H1 (cell line): ENCODE measurements around the gene CMIP. TPM values are rescaled to one million over a fixed set of nuclear protein-coding genes. Genes with fewer than 3 reads are reported as not detected.

ENCODE experiments used
- CTCF ChIA-PET: fragments of 300-600 bp; sonication (Branson Sonifier 250); formaldehyde crosslinking; loops from one replicate; lab custom pipeline; 2021; ENCODE audit not compliant: partially characterized antibody; lab: Charles Lee
- POLR2A ChIA-PET: fragments of 300-600 bp; sonication (Branson Sonifier 250); formaldehyde crosslinking; loops from one replicate; lab custom pipeline; 2021; ENCODE audit warnings: inconsistent platforms; ENCODE audit not compliant: partially characterized antibody; lab: Charles Lee
- DNase-seq, 2 experiments: peaks; one replicate each; pipeline versions ENCODE4 v3.0.0 to v3.0.0-alpha.2; 2010 to 2022; ENCODE audit warnings: low spot score in 2 of 2, low read depth in 1 of 2, mixed read lengths in 1 of 2
- FAIRE-seq: peaks from 2 replicates; lab custom pipeline; 2011; peaks lifted over from hg19 to GRCh38; lab: Jason Lieb, UNC
- H2AFZ ChIP-seq: 2 replicates; pipeline ENCODE4 v1.8.1; 2012; ENCODE audit warnings: low read length, inconsistent platforms
- H2AK5ac ChIP-seq: 2 replicates; pipeline ENCODE4 v1.6.1; 2013; ENCODE audit warnings: low read depth, low read length
- H2BK120ac ChIP-seq: replicated peaks from 2 replicates; pipeline ENCODE3; 2013; ENCODE audit warnings: low read depth, low read length, inconsistent platforms
- H2BK12ac ChIP-seq: 2 replicates; pipeline ENCODE4 v1.6.1; 2013; ENCODE audit warnings: low read depth, low read length
- H2BK15ac ChIP-seq: 2 replicates; pipeline ENCODE4 v1.6.1; 2013; ENCODE audit warnings: low read length
- H2BK20ac ChIP-seq: 2 replicates; pipeline ENCODE4 v1.6.1; 2013; ENCODE audit warnings: low read length
- H2BK5ac ChIP-seq: 2 replicates; pipeline ENCODE4 v1.6.1; 2013; ENCODE audit warnings: low read depth, low read length
- H3K14ac ChIP-seq: 2 replicates; pipeline ENCODE4 v1.6.1; 2013; ENCODE audit warnings: inconsistent platforms; ENCODE audit not compliant: insufficient read length
- H3K18ac ChIP-seq: 2 replicates; pipeline ENCODE4 v1.6.1; 2013; ENCODE audit warnings: low read length; ENCODE audit errors: extremely low read depth
- H3K23ac ChIP-seq: 2 replicates; pipeline ENCODE4 v1.6.1; 2013; ENCODE audit warnings: inconsistent platforms; ENCODE audit not compliant: insufficient read length
- H3K23me2 ChIP-seq: 2 replicates; pipeline ENCODE4 v1.6.1; 2013; ENCODE audit warnings: low read depth, low read length
- H3K27ac ChIP-seq: 2 replicates; pipeline ENCODE4 v1.6.1; 2011; ENCODE audit warnings: low read depth, low read length, inconsistent platforms
- H3K27me3 ChIP-seq, 4 experiments: replicated peaks in 1 of 4; 1 replicate in 1 of 4; 2 replicates in 3 of 4; pipeline versions ENCODE4 v1.6.1 to v1.8.1; 2011 to 2013; ENCODE audit warnings: low read length in 3 of 4, mild to moderate bottlenecking in 3 of 4, inconsistent platforms in 2 of 4, mixed read lengths in 2 of 4, moderate library complexity in 1 of 4; ENCODE audit not compliant: control insufficient read depth in 3 of 4, insufficient read depth in 3 of 4; ENCODE audit errors: extremely low read depth in 1 of 4
- H3K36me3 ChIP-seq, 4 experiments: 2 replicates each; pipeline versions ENCODE4 v1.6.1 to v1.8.1; 2011 to 2013; ENCODE audit warnings: mild to moderate bottlenecking in 4 of 4, low read length in 3 of 4, moderate library complexity in 2 of 4, control low read depth in 1 of 4, inconsistent platforms in 1 of 4; ENCODE audit not compliant: insufficient read depth in 4 of 4, control insufficient read depth in 2 of 4
- H3K4ac ChIP-seq: replicated peaks from 2 replicates; pipeline ENCODE3; 2013; ENCODE audit warnings: low read length, low read depth, mixed read lengths, inconsistent platforms; ENCODE audit not compliant: insufficient read length
- H3K4me1 ChIP-seq, 4 experiments: replicated peaks in 1 of 4; 1 replicate in 1 of 4; 2 replicates in 3 of 4; pipeline versions ENCODE4 v1.6.1 to v1.8.1; 2011 to 2013; ENCODE audit warnings: low read length in 3 of 4, inconsistent platforms in 2 of 4, mixed read lengths in 1 of 4; ENCODE audit not compliant: insufficient read depth in 4 of 4, control insufficient read depth in 3 of 4
- H3K4me2 ChIP-seq, 2 experiments: 2 replicates each; pipeline versions ENCODE4 v1.6.1 to v1.8.1; 2011 to 2013; ENCODE audit warnings: low read depth in 2 of 2, low read length in 2 of 2, control low read depth in 1 of 2, inconsistent platforms in 1 of 2, mild to moderate bottlenecking in 1 of 2; ENCODE audit not compliant: insufficient read depth in 1 of 2
- H3K4me3 ChIP-seq, 4 experiments: fragments of 200-600, 300-600 bp in 1 of 4; sonication (generic), shearing (Covaris generic), sonication (Bioruptor Twin) in 1 of 4; 2 replicates each; pipeline versions ENCODE4 v1.5.1 to v1.8.1; 2011 to 2016; ENCODE audit warnings: low read length in 4 of 4, low read depth in 3 of 4, control low read depth in 2 of 4, inconsistent platforms in 2 of 4, mild to moderate bottlenecking in 2 of 4, mixed read lengths in 1 of 4, moderate library complexity in 1 of 4; ENCODE audit not compliant: insufficient read depth in 2 of 4; ENCODE audit errors: extremely low read depth in 1 of 4
- H3K56ac ChIP-seq: replicated peaks from 2 replicates; pipeline ENCODE3; 2013; ENCODE audit warnings: low read depth, mild to moderate bottlenecking, mixed read lengths, low read length, inconsistent platforms; ENCODE audit not compliant: insufficient read length
- H3K79me1 ChIP-seq: 2 replicates; pipeline ENCODE4 v1.6.1; 2013; ENCODE audit warnings: low read depth, low read length, control low read depth
- H3K79me2 ChIP-seq, 2 experiments: 2 replicates each; pipeline versions ENCODE4 v1.6.1 to v1.8.1; 2012 to 2013; ENCODE audit warnings: low read length in 2 of 2, mild to moderate bottlenecking in 2 of 2, inconsistent platforms in 1 of 2; ENCODE audit not compliant: insufficient read depth in 2 of 2, control insufficient read depth in 1 of 2
- H3K9ac ChIP-seq, 4 experiments: replicated peaks in 1 of 4; 1 replicate in 1 of 4; 2 replicates in 3 of 4; pipeline versions ENCODE4 v1.6.1 to v1.8.1; 2011 to 2013; ENCODE audit warnings: low read depth in 3 of 4, low read length in 3 of 4, control low read depth in 2 of 4, mild to moderate bottlenecking in 2 of 4, moderate library complexity in 2 of 4, inconsistent platforms in 1 of 4; ENCODE audit errors: extremely low read depth in 1 of 4
- H3K9me3 ChIP-seq, 2 experiments: 2 replicates each; pipeline versions ENCODE4 v1.6.1 to v1.8.1; 2012 to 2013; ENCODE audit warnings: mild to moderate bottlenecking in 2 of 2, moderate library complexity in 2 of 2, control low read depth in 1 of 2, inconsistent platforms in 1 of 2, low read depth in 1 of 2, low read length in 1 of 2, mixed read lengths in 1 of 2; ENCODE audit not compliant: insufficient read depth in 2 of 2
- H4K20me1 ChIP-seq, 2 experiments: replicated peaks in 1 of 2; 2 replicates each; pipeline versions ENCODE3 to v1.8.1; 2011 to 2013; ENCODE audit warnings: inconsistent platforms in 2 of 2, low read length in 2 of 2, mild to moderate bottlenecking in 1 of 2; ENCODE audit not compliant: insufficient read depth in 2 of 2, control insufficient read depth in 1 of 2
- H4K5ac ChIP-seq: 2 replicates; pipeline ENCODE4 v1.6.1; 2013; ENCODE audit warnings: low read length, low read depth, mixed read lengths, inconsistent platforms; ENCODE audit not compliant: insufficient read length
- H4K8ac ChIP-seq: 2 replicates; pipeline ENCODE4 v1.8.0; 2013; ENCODE audit warnings: mild to moderate bottlenecking, moderate library complexity, low read length, inconsistent platforms; ENCODE audit not compliant: insufficient read depth; ENCODE audit errors: extremely low read depth
- H4K91ac ChIP-seq: replicated peaks from 2 replicates; pipeline ENCODE3; 2013; ENCODE audit warnings: low read length, mixed read lengths, inconsistent platforms; ENCODE audit not compliant: insufficient read length
- BRCA1 ChIP-seq: IDR thresholded peaks from 2 replicates; pipeline ENCODE4 v1.6.1; 2012; ENCODE audit warnings: low read depth, low read length, improper control_type of control experiment
- KDM1A ChIP-seq: fragments of 200-600, 300-600 bp; sonication (generic); IDR thresholded peaks from 2 replicates; pipeline ENCODE4 v1.7.1; 2016; ENCODE audit warnings: mild to moderate bottlenecking, low read length, borderline replicate concordance
- NRF1 ChIP-seq: IDR thresholded peaks from 2 replicates; pipeline ENCODE4 v1.6.1; 2011; ENCODE audit warnings: mild to moderate bottlenecking, low read depth, low read length, improper control_type of control experiment
- RFX5 ChIP-seq: IDR thresholded peaks from 2 replicates; pipeline ENCODE4 v1.6.1; 2011; ENCODE audit warnings: low read depth, low read length, improper control_type of control experiment, borderline replicate concordance
- SIX5 ChIP-seq: IDR thresholded peaks from 2 replicates; pipeline ENCODE4 v1.6.1; 2011; ENCODE audit warnings: mild to moderate bottlenecking, low read depth, low read length
- WGBS, 2 experiments: shearing (Covaris generic) in 1 of 2; methylation state at CpG; one replicate each; pipeline versions ENCODE4 v1.1.6 to v1.1.7; 2013 to 2015; ENCODE audit warnings: low lambda C conversion rate in 2 of 2, mixed read lengths in 2 of 2, inconsistent platforms in 1 of 2, low coverage in 1 of 2, missing lambda C conversion rate in 1 of 2; ENCODE audit not compliant: insufficient replicate concordance in 2 of 2, insufficient coverage in 1 of 2, insufficient read length in 1 of 2; ENCODE audit errors: extremely low coverage in 1 of 2, missing lambda C conversion rate in 1 of 2; 5-methylcytosine and 5-hydroxymethylcytosine counted together
- polyA plus RNA-seq, 7 experiments: library from polyadenylated mRNA; depleted of rRNA in 3 of 7; stranded (reverse) in 5 of 7; unstranded in 2 of 7; fragments of >200 nt in 5 of 7; fragments of 200-250 nt in 2 of 7; gene quantifications; 1 replicate in 5 of 7; 2 replicates in 1 of 7; 4 replicates in 1 of 7; pipeline versions ENCODE4 v1.2.1 to v1.2.3, GENCODE V29; 2011 to 2013; ENCODE audit warnings: missing spikeins in 2 of 7, mixed read lengths in 2 of 7
- total RNA-seq: library from RNA; stranded (reverse); fragmentation: NEBNext Ultra II Directional; extraction: Animal tissue kit (Norgen Biotek cat#: 25700); gene quantifications from 2 replicates; pipeline ENCODE4 v1.2.1, GENCODE V29; 2021
- TF ChIP-seq, protein P1 (sequence below): IDR thresholded peaks from 2 replicates; pipeline ENCODE4 v1.6.1; 2012; ENCODE audit warnings: inconsistent platforms
- TF ChIP-seq, protein P2 (sequence below): IDR thresholded peaks from 2 replicates; pipeline ENCODE4 v1.6.1; 2012; ENCODE audit warnings: low read length, inconsistent platforms
- TF ChIP-seq, protein P3 (sequence below): IDR thresholded peaks from 2 replicates; pipeline ENCODE4 v1.6.1; 2011; ENCODE audit warnings: low read length, improper control_type of control experiment

Gene CMIP
- total and polyA plus RNA-seq, 2 of the 8 experiments (the other 6 are each of a cell fraction or from before 2014, with no cell fraction given), result 7.9 to 53.2 TPM

DNA sequence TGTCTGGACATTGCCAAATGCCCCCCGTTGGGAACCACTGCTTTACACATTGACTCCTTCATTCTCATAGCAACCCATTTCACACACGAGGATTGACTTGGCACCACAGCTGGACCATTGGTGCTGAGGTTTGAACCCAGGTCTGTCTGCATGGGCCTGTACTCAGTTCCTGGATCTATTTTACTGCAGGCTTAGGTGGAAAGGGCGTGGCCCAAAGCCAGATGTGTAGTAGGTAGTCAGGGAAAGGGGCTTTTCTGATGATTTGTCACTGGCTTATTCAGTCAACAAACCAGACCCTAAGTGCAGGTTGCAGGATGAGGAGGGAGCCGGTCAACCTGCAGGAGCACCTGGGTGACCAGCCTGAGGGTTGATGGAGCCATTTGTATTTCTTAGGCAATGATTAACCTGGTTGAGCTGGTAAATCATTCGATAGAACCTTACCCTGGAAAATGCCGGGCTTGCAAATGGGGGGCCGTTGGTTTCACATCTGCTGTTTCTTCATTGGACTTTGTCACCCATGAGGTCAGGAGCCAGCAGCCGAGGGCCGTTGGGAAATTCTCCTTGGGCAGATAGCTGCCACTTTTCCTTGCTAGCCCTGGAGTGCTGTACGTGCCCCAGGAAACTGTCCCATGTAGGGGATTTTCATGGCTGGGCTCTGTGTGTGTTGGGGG lies 104.4 kb downstream of the CMIP start:
- H4K5ac ChIP-seq, result no peak overlapping the region
- no peak overlapping the region for H2BK120ac ChIP-seq
- WGBS, 2 experiments, result 91% methylated on average over 10 of the region's 10 CpGs; no CpG with 5 or more reads in 1 of the 2 experiments
- POLR2A ChIA-PET, result interaction anchor here (0.6 kb wide), 1 partner anchor 94 kb away, joined by 3 read pairs; no protein-coding TSS in a partner anchor
- H3K79me1 ChIP-seq, result peaks cover 62% of the 10 kb centered on the region
- peaks cover 0 to 12% (median 1%) of the 10 kb centered on the region in 4 experiments; a peak in 4 of 7 replicates for H3K4me1 ChIP-seq
- H2BK5ac ChIP-seq, result no peak overlapping the region
- no peak overlapping the region for H3K23ac ChIP-seq
- H4K91ac ChIP-seq, result no peak overlapping the region
- no peak overlapping the region for H2BK20ac ChIP-seq
- H3K9ac ChIP-seq, result no peak overlapping the region
- no peaks in the 10 kb centered on the region for H3K27me3 ChIP-seq
- no peak overlapping the region for H3K14ac ChIP-seq
- H4K8ac ChIP-seq, result no peak overlapping the region; the same call in 1 of the 2 replicates
- H3K56ac ChIP-seq, result no peak overlapping the region
- no peak overlapping the region for H2AFZ ChIP-seq
- H2BK12ac ChIP-seq, result no peak overlapping the region
- H2AK5ac ChIP-seq, result no peak overlapping the region
- H3K79me2 ChIP-seq, result peaks cover 0 to 88% of the 10 kb centered on the region in 2 experiments
- FAIRE-seq, result no peak
- no peak overlapping the region for H2BK15ac ChIP-seq
- no peak overlapping the region for H3K18ac ChIP-seq
- H3K4me3 ChIP-seq, result no peak overlapping the region
- CTCF ChIA-PET, result interaction anchor here (1.0 to 1.7 kb wide), 3 partner anchors 20 to 148 kb away, joined by 3 to 6 read pairs (median 5); no protein-coding TSS in a partner anchor
- H3K4ac ChIP-seq, result no peak overlapping the region
- H3K9me3 ChIP-seq, result no peaks in the 10 kb centered on the region
- H4K20me1 ChIP-seq, result peaks cover 14 to 42% of the 10 kb centered on the region in 2 experiments
- no peaks in the 10 kb centered on the region for H3K36me3 ChIP-seq
- H3K23me2 ChIP-seq, result peaks cover 3% of the 10 kb centered on the region; the same call in 1 of the 2 replicates
- no peak overlapping the region for H3K4me2 ChIP-seq
- no peak for DNase-seq
- H3K27ac ChIP-seq, result no peak overlapping the region
- TF ChIP-seq BRCA1, result no peak
- TF ChIP-seq, protein P1, sequence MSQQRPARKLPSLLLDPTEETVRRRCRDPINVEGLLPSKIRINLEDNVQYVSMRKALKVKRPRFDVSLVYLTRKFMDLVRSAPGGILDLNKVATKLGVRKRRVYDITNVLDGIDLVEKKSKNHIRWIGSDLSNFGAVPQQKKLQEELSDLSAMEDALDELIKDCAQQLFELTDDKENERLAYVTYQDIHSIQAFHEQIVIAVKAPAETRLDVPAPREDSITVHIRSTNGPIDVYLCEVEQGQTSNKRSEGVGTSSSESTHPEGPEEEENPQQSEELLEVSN, result no peak
- TF ChIP-seq SIX5, result no peak
- TF ChIP-seq, protein P2, sequence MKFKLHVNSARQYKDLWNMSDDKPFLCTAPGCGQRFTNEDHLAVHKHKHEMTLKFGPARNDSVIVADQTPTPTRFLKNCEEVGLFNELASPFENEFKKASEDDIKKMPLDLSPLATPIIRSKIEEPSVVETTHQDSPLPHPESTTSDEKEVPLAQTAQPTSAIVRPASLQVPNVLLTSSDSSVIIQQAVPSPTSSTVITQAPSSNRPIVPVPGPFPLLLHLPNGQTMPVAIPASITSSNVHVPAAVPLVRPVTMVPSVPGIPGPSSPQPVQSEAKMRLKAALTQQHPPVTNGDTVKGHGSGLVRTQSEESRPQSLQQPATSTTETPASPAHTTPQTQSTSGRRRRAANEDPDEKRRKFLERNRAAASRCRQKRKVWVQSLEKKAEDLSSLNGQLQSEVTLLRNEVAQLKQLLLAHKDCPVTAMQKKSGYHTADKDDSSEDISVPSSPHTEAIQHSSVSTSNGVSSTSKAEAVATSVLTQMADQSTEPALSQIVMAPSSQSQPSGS, result no peak
- TF ChIP-seq, protein P3, sequence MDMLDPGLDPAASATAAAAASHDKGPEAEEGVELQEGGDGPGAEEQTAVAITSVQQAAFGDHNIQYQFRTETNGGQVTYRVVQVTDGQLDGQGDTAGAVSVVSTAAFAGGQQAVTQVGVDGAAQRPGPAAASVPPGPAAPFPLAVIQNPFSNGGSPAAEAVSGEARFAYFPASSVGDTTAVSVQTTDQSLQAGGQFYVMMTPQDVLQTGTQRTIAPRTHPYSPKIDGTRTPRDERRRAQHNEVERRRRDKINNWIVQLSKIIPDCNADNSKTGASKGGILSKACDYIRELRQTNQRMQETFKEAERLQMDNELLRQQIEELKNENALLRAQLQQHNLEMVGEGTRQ, result no peak
- no peak for TF ChIP-seq NRF1
- no peak for TF ChIP-seq KDM1A
- TF ChIP-seq RFX5, result no peak
